Measurements from ENCODE around the gene GLI2. TPM values are rescaled to one million over a fixed set of nuclear protein-coding genes. Genes with fewer than 3 reads are reported as not detected.

GLI2 gene
- total RNA-seq, 2 donors from 2014 or later, result not detected

- Mint-ChIP-seq H3K36me3 (ENCODE audit: low read depth) (no peaks in the 10 kb centered on the region), H3K4me3 (no peak overlapping the region), H3K27ac (no peak overlapping the region), H3K4me1 (no peaks in the 10 kb centered on the region), H3K27me3 (peaks cover 12% of the 10 kb centered on the region), H3K9me3 (no peaks in the 10 kb centered on the region)
- ATAC-seq (replicated peaks), result no peak
These were observed 32.2 kb upstream of the GLI2 start for GRCh38 chr2:120703330-120703994.

GRCh38 chr2:120704696-120705095 is 31.0 kb upstream of the GLI2 start:
- Mint-ChIP-seq H3K36me3 (ENCODE audit: low read depth) (no peaks in the 10 kb centered on the region), H3K27ac (no peak overlapping the region), H3K27me3 (peaks cover 15% of the 10 kb centered on the region), H3K4me1 (no peaks in the 10 kb centered on the region), H3K9me3 (no peaks in the 10 kb centered on the region), H3K4me3 (no peak overlapping the region)
- ATAC-seq (replicated peaks), result no peak

DNA sequence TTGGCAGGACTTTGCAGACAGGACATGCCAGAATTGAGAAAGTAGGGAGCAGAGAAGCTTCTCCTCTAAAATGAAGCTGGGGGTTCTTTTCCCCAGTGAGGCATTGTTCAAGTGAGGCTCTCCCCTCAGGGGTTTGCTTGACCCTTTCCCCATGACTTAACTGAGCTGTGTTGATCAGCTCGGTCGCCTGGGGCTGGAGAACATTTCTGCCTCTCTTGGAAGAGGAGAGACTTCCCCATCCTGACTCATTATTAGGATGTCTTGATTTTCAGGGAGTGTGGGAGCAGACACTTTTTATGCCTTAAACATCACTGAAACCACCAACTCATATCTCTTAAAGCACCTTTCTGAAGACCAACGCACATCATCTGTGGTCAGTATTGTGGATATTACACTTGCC is 27.9 kb upstream of the GLI2 start:
- H3K27me3 Mint-ChIP-seq, result peaks cover 17% of the 10 kb centered on the region
- no peak overlapping the region for H3K27ac Mint-ChIP-seq
- H3K4me3 Mint-ChIP-seq, result no peak overlapping the region
- H3K4me1 Mint-ChIP-seq, result no peaks in the 10 kb centered on the region
- no peaks in the 10 kb centered on the region for H3K9me3 Mint-ChIP-seq
- no peak for ATAC-seq (replicated peaks)
- no peaks in the 10 kb centered on the region for H3K36me3 Mint-ChIP-seq (ENCODE audit: low read depth)

GRCh38 chr2:120708944-120709607 is 26.6 kb upstream of the GLI2 start:
- Mint-ChIP-seq H3K36me3 (ENCODE audit: low read depth) (no peaks in the 10 kb centered on the region), H3K27me3 (peaks cover 21% of the 10 kb centered on the region), H3K27ac (no peak overlapping the region), H3K9me3 (no peaks in the 10 kb centered on the region), H3K4me1 (no peaks in the 10 kb centered on the region), H3K4me3 (no peak overlapping the region)
- ATAC-seq (replicated peaks), result no peak

DNA sequence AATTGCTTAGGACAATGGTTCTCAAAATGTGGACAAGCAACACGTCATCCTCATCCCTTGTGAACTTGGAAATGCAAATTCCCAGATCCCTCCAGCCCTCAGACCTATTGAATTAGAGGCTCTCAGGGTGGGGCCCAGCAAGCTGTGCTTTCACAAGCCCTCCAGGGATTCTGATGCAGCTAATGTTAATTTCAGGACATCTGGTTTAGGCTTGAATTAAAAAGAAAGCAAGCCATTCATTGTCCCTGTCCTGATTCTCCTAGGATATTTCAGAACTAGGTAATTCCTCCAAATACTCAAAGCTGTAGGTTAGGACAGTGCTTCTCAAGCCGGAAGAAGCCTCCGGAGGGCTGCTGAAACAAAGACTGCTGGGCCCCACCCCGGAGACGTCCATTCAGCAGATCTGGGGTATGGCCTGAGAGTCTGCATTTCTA is 26.0 kb upstream of the GLI2 start:
- no peak overlapping the region for H3K27ac Mint-ChIP-seq
- no peaks in the 10 kb centered on the region for H3K4me1 Mint-ChIP-seq
- ATAC-seq (replicated peaks), result no peak
- H3K4me3 Mint-ChIP-seq, result no peak overlapping the region
- no peaks in the 10 kb centered on the region for H3K36me3 Mint-ChIP-seq (ENCODE audit: low read depth)
- no peaks in the 10 kb centered on the region for H3K9me3 Mint-ChIP-seq
- H3K27me3 Mint-ChIP-seq, result peaks cover 25% of the 10 kb centered on the region

DNA sequence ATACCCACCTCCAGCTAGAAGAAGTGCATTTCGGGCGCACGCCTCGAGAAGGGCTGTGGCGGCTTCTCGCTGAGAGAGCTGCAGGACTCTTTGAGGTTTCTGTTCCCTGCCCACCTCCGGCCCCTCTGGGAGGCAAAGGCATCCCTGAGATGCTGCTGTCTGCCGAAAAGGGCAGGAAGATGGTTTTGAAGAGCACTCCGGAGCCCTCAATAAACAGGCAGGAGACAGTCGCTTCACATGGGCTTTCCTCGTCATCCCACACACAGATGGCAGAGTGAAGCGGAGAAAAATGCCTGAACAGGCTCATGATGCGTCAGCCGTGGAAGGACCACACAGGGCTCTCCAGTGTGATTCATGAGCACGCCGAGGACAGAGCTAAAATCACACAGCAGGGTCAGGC is 25.4 kb upstream of the GLI2 start:
- Mint-ChIP-seq H3K4me3 (no peak overlapping the region), H3K27ac (no peak overlapping the region), H3K4me1 (no peaks in the 10 kb centered on the region), H3K36me3 (ENCODE audit: low read depth) (no peaks in the 10 kb centered on the region), H3K9me3 (no peaks in the 10 kb centered on the region), H3K27me3 (peaks cover 25% of the 10 kb centered on the region)
- no peak for ATAC-seq (replicated peaks)

- no peaks in the 10 kb centered on the region for H3K9me3 Mint-ChIP-seq
- H3K27ac Mint-ChIP-seq, result no peak overlapping the region
- H3K4me1 Mint-ChIP-seq, result no peaks in the 10 kb centered on the region
- no peaks in the 10 kb centered on the region for H3K36me3 Mint-ChIP-seq (ENCODE audit: low read depth)
- no peak for ATAC-seq (replicated peaks)
- H3K27me3 Mint-ChIP-seq, result peaks cover 29% of the 10 kb centered on the region
- no peak overlapping the region for H3K4me3 Mint-ChIP-seq
These were observed 24.0 kb upstream of the GLI2 start for GRCh38 chr2:120711694-120712093.

DNA sequence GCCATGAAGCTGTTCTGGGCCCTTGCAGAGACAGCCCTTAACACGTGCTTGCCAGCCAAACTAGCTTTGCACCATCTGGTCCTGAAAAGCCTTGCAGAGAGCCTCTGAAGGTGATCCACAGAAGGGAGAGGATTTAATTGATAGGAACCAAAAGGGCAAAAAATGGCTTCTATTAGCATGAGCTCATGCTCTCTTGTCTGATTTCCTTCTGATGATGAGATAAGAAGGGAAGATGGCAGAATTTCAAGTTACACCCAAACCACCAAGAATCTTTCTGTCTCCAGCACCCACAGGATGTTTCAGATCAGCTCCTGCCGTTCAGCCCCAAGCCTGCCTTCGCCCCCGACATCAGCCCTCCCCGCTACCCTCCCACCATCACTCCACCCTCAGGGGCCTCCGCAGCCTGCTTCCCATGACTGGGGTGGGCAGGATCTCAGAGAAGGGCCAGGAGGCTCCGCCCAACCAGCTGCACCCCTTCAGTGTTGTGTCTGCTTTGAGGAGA is 23.4 kb upstream of the GLI2 start:
- Mint-ChIP-seq H3K4me1 (no peaks in the 10 kb centered on the region), H3K4me3 (no peak overlapping the region), H3K27me3 (peaks cover 24% of the 10 kb centered on the region), H3K36me3 (ENCODE audit: low read depth) (no peaks in the 10 kb centered on the region), H3K9me3 (no peaks in the 10 kb centered on the region), H3K27ac (no peak overlapping the region)
- ATAC-seq (replicated peaks), result no peak

- no peaks in the 10 kb centered on the region for H3K9me3 Mint-ChIP-seq
- H3K4me3 Mint-ChIP-seq, result no peak overlapping the region
- H3K36me3 Mint-ChIP-seq (ENCODE audit: low read depth), result no peaks in the 10 kb centered on the region
- no peak for ATAC-seq (replicated peaks)
- H3K4me1 Mint-ChIP-seq, result no peaks in the 10 kb centered on the region
- no peak overlapping the region for H3K27ac Mint-ChIP-seq
- peaks cover 18% of the 10 kb centered on the region for H3K27me3 Mint-ChIP-seq
These were observed 20.3 kb upstream of the GLI2 start for GRCh38 chr2:120715353-120715752.

- Mint-ChIP-seq H3K4me3 (no peak overlapping the region), H3K27ac (no peak overlapping the region), H3K9me3 (no peaks in the 10 kb centered on the region), H3K36me3 (ENCODE audit: low read depth) (no peaks in the 10 kb centered on the region), H3K4me1 (no peaks in the 10 kb centered on the region), H3K27me3 (peaks cover 17% of the 10 kb centered on the region)
- no peak for ATAC-seq (replicated peaks)
These were observed 19.7 kb upstream of the GLI2 start for GRCh38 chr2:120715941-120716340.

DNA sequence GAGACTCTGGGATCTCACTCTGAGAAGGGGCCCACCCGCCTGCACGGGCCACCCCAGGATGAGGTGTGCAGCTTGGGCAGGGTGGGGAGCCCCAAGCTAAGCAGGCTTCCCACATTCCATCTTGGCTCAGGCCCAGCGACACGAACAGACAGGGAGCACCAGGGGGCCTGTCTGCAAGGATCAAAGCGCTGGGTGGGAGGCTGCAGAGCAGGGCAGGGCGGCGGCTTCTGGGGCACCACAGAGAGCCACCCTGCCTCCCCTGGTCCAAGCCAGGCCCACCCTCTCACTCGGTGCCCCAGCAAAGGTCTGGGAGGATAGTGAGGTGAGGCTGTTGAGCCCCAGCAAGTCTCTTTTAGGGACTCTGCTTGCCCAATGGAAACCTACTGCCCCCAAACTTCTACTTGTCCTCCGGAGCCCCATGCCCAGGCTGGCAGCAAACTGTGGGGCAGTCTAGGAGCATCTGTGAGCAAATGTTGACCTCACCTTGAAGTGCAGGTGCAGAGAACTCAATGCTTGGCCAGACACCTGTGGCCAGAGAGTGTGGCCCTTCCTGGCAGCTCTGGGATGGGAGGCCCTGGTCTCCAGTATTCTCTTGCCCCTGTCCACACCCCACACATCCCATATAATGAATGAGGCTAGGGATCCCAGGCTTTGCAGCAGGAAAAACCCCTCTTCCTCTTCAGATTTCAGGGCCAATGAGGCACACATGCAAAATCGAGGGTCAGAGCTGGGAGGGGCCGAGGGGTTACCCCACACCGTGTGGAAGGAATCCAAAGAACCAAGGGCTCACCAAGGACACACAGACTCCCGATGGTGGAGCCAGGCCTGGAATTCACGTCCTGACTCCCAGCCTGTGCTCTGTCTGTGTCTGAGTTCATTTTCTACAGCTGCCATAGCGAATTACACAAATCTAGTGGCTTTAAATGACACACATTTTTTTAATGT is 18.8 kb upstream of the GLI2 start:
- no peaks in the 10 kb centered on the region for H3K4me1 Mint-ChIP-seq
- no peak for ATAC-seq (replicated peaks)
- no peaks in the 10 kb centered on the region for H3K36me3 Mint-ChIP-seq (ENCODE audit: low read depth)
- H3K27me3 Mint-ChIP-seq, result peaks cover 12% of the 10 kb centered on the region
- no peak overlapping the region for H3K27ac Mint-ChIP-seq
- no peak overlapping the region for H3K4me3 Mint-ChIP-seq
- H3K9me3 Mint-ChIP-seq, result no peaks in the 10 kb centered on the region

- Mint-ChIP-seq H3K27ac (no peak overlapping the region), H3K4me3 (no peak overlapping the region), H3K36me3 (ENCODE audit: low read depth) (no peaks in the 10 kb centered on the region), H3K4me1 (no peaks in the 10 kb centered on the region), H3K27me3 (peaks cover 6% of the 10 kb centered on the region), H3K9me3 (no peaks in the 10 kb centered on the region)
- ATAC-seq (replicated peaks), result no peak
These were observed 16.2 kb upstream of the GLI2 start for GRCh38 chr2:120719491-120719890.

DNA sequence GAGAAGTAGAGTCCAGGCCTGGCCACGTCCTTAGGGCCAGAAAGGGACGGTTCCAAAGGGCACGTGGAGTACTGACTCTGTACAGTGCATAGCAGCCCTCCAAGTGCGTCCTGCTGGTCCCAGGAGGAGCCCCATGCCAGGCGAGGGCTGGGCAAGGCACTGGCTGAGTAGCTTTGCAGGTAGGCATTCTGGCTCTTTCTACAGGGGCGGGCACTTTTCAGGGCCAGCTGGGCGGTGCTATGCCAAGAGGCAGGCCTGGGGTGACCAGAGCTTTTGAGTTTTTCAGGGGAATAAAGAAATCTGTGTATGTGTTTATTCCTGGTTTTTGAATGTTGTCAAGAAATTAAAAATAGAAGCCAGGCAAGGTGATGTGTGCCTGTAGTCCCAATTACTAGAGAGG is 15.4 kb upstream of the GLI2 start:
- peaks cover 4% of the 10 kb centered on the region for H3K27me3 Mint-ChIP-seq
- H3K36me3 Mint-ChIP-seq (ENCODE audit: low read depth), result no peaks in the 10 kb centered on the region
- H3K4me3 Mint-ChIP-seq, result no peak overlapping the region
- ATAC-seq (replicated peaks), result no peak
- H3K9me3 Mint-ChIP-seq, result no peaks in the 10 kb centered on the region
- H3K27ac Mint-ChIP-seq, result no peak overlapping the region
- no peaks in the 10 kb centered on the region for H3K4me1 Mint-ChIP-seq

DNA sequence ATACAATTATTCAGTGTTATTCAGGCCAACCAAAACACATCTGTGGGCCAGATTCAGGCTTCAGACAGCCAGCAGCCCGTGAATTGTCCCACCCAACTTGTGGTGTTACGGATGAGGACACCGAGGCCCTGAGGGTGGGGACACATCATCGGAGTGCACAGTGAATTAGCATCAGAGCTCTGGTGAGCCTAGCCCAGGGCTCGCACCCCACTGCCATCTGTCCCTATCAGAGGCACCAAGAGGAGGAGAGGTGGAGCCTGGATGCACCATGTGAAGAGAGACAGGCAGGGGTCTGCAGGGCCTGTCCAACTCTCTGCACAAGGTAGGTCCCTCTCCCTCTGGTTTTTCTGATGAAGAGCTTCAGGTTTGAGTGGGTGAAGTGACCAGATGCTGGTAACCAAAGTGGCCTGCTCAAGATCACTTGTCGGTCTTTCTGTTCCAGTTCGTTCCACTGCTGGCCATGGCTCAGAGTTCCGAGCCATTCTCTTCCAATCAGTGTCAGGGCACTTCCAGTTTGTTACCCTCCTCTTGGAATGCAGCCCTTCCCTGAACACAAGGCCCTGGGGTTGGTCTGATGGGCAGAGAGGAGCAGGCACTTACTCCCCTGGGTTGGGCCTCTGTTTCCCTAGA is 14.8 kb upstream of the GLI2 start:
- peaks cover 1% of the 10 kb centered on the region for H3K9me3 Mint-ChIP-seq
- no peak overlapping the region for H3K27ac Mint-ChIP-seq
- ATAC-seq (replicated peaks), result no peak
- H3K27me3 Mint-ChIP-seq, result no peaks in the 10 kb centered on the region
- no peaks in the 10 kb centered on the region for H3K4me1 Mint-ChIP-seq
- H3K36me3 Mint-ChIP-seq (ENCODE audit: low read depth), result no peaks in the 10 kb centered on the region
- no peak overlapping the region for H3K4me3 Mint-ChIP-seq
